ENCODE measurements around the gene PHAF1.

Gene PHAF1

DNA sequence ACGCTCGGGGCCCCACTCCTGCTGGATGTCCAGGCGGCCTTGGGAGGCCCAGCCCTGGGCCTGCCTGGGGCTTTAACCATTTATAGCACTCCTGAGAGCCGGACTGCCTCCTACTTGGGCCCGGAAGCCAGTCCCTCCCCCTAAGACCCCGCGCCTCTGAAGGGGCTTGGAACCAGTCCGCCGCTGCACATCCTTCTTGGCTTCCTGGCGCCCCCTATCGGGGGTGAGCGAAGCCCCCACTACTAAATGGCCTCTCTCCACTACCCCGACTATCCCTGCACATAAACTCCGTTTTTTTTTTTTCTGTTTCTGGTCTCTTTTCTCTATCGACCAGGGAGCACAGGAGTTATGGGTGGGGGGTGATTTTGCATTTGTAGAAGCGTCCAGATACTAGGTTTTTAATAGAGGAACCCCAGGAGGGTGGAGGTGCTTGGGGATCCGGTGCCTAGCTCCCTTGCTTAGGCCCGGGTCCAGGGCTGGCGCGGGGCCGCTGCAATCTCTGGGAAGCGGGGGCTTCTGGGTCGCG lies 60.0 kb downstream of the PHAF1 start:
- peak; percentile 51 for DNase-seq
- H3K27me3 Mint-ChIP-seq: peaks cover 86% of the 10 kb centered on the region
- H3K4me3 Mint-ChIP-seq: peak overlapping the region; percentile 66
- no peaks in the 10 kb centered on the region for H3K36me3 Mint-ChIP-seq (ENCODE audit: low read depth)
- H3K9me3 Mint-ChIP-seq: no peaks in the 10 kb centered on the region
- H3K4me1 Mint-ChIP-seq (ENCODE audit: low read depth): peaks cover 35% of the 10 kb centered on the region
- H3K27ac Mint-ChIP-seq: peak overlapping the region; percentile 48

DNA sequence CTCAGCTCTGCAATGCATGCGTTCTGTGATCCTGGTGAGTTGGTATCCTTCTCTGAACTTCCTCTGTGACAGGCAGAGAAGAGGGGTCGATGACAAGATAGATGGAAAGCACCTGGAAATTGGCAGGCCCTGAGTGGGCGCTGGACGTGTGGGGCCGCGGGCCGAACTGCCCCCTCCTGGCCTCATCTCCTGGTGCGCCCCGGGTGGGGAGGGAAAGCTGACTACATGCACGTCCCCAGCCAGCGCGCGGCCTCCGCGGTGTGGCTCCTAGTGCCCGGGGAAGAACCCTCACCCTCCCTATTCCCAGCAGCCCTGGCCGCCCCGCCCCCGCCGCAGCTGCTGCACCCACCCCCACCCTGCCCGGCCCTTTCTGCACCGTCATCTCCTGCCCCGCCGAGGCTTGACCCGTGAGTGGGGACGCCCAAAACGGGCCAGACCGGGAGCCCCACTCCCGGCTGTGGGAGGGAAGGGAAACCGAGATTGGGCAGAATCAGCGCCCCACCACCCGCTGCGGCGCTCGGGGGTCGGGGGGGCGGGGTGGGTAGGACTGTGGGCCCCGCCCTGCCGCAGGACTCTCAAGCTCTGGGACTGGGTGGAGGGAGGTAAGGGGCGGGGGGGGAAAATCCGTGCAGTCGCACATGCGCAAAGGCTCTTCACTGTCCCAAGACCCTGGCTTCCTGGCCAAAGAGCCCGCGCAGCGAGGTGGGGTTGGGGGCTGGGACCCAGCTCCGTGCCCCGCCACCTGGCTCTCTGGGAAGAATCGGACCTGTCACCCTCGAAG lies 60.6 kb downstream of the PHAF1 start, which contains the start of gene NOL3:
TSS of gene NOL3 (plus strand) at position 371 of the 781 bp plus-strand sequence.
- Mint-ChIP-seq H3K36me3 (ENCODE audit: low read depth) (no peaks in the 10 kb centered on the region), H3K27ac (peak within 1 kb of the TSS; percentile 48), H3K4me3 (peak within 1 kb of the TSS; percentile 66), H3K27me3 (peaks cover 84% of the 10 kb centered on the region), H3K9me3 (no peaks in the 10 kb centered on the region), H3K4me1 (ENCODE audit: low read depth) (peaks cover 31% of the 10 kb centered on the region)
- peak; percentile 59 for DNase-seq

DNA sequence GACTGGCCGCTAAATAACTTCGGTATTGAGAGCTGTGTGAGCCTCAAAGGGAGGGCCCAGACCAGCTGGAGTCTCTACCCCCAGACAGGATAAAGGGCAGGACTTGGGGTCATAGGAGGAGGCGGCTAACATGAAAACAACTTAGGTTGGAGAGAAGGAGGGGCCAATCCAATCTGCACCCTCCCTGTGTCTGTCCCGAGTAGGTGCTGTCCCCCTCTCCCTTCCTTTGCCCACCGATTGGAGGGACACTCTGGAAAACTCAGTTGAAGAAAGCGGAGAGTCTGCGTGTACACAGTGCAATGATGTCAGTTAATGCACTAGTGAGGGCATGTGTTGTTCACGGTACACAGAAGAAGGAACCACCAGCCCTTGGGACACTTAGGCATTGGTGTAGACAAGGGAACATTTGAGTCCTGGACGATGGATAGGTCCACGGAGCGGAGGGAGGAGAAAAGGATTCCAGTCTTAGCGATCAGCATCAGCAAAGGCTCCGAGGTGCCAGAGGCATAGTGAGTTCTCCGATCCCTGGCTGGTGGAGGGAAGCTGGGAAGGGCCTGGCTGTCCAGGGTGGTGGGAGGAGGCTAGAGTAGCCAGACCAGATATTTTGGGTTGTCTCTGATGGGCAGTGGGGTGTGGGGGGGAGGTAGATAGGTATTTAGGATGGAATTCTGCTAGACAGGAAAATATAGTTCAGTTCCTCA lies 61.4 kb downstream of the PHAF1 start:
- Mint-ChIP-seq H3K4me1 (ENCODE audit: low read depth) (peaks cover 29% of the 10 kb centered on the region), H3K27ac (no peak overlapping the region), H3K9me3 (no peaks in the 10 kb centered on the region), H3K36me3 (ENCODE audit: low read depth) (no peaks in the 10 kb centered on the region), H3K4me3 (peak overlapping the region; percentile 46), H3K27me3 (peaks cover 86% of the 10 kb centered on the region)
- no peak for DNase-seq

DNA sequence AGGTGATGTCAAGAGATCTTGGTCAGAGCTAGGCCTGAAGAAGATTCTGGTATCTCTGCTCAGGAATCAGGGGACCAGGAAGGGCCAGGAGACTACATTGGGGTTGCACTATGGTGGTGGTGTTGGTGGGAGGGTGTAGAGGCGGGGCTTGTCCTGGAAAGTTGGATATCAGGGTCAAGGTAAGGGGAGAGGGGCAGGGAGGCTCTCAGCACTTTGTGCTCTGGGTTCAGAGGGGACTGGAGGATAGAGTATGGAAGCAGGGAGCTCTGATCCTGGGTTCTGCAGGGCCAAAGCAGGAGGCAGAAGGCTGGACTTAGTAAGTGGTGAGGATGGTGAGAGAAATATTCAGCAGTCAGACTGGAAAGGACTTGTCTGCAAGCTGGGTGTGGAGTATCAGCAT lies 63.6 kb downstream of the PHAF1 start:
- Mint-ChIP-seq H3K27me3 (peaks cover 82% of the 10 kb centered on the region), H3K36me3 (ENCODE audit: low read depth) (no peaks in the 10 kb centered on the region), H3K4me3 (peak overlapping the region; percentile 68), H3K9me3 (no peaks in the 10 kb centered on the region), H3K27ac (no peak overlapping the region), H3K4me1 (ENCODE audit: low read depth) (peaks cover 33% of the 10 kb centered on the region)
- DNase-seq: no peak

DNA sequence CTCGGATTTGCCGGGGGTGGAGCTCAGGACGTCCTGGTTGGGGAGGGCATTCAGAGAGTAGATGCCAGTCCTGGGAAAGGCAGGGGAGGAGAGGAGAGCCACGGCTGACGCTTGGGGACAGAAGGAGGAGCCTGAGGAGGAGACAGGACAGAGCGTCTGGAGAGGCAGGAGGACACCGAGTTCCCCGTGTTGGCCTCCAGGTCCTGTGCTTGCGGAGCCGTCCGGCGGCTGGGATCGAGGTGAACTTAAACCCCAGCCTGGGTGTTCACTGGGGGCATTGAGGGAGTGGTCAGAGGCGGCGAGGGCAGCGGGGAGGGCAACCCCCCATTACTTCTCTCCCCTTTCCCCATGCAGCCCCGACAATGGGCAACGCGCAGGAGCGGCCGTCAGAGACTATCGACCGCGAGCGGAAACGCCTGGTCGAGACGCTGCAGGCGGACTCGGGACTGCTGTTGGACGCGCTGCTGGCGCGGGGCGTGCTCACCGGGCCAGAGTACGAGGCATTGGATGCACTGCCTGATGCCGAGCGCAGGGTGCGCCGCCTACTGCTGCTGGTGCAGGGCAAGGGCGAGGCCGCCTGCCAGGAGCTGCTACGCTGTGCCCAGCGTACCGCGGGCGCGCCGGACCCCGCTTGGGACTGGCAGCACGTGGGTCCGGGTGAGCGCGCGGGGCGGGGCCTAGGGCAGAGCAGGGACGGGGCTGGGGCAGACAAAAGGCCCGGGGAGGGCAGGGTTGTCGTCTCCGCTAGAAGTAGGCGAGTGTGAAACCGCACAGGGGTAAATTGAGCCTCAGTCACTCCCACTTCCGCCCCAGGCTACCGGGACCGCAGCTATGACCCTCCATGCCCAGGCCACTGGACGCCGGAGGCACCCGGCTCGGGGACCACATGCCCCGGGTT lies 64.3 kb downstream of the PHAF1 start:
- Mint-ChIP-seq H3K27ac (no peak overlapping the region), H3K36me3 (ENCODE audit: low read depth) (no peaks in the 10 kb centered on the region), H3K4me1 (ENCODE audit: low read depth) (peaks cover 39% of the 10 kb centered on the region), H3K9me3 (no peaks in the 10 kb centered on the region), H3K27me3 (peaks cover 81% of the 10 kb centered on the region), H3K4me3 (peak overlapping the region; percentile 68)
- peak; percentile 76 for DNase-seq

DNA sequence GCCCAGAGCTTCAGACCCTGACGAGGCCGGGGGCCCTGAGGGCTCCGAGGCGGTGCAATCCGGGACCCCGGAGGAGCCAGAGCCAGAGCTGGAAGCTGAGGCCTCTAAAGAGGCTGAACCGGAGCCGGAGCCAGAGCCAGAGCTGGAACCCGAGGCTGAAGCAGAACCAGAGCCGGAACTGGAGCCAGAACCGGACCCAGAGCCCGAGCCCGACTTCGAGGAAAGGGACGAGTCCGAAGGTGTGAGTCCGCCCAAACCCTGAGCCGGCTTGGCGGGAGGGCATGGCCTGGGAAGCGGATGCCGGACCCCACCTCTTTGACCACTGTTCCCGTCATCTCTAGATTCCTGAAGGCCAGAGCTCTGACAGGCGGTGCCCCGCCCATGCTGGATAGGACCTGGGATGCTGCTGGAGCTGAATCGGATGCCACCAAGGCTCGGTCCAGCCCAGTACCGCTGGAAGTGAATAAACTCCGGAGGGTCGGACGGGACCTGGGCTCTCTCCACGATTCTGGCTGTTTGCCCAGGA lies 65.0 kb downstream of the PHAF1 start:
- Mint-ChIP-seq H3K36me3 (ENCODE audit: low read depth) (no peaks in the 10 kb centered on the region), H3K27me3 (peaks cover 78% of the 10 kb centered on the region)

DNA sequence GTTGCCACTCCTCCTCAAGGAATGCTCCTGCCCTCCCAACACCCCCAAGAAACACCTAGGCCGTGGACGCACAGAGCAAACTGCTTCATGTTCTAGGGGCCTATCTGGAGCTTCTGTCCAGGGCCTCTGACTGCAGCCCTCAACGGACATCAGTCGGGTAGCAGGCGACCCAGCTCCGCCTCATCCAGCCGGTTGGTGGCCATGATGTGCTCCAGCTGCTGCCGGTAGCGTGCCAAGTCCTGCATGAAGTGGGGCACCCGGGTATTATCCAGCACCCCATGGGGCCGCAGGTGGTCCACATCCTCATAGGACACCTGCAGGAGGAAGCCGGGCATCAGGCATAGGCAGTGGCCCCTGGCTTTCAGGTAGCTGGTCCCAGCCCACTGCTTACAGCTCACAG lies 66.9 kb downstream of the PHAF1 start:
- Mint-ChIP-seq H3K27ac (no peak overlapping the region), H3K4me3 (no peak overlapping the region)

More for the DNA sequence above, 65.0 kb downstream of the PHAF1 start:
- H3K4me1 Mint-ChIP-seq (ENCODE audit: low read depth): peaks cover 37% of the 10 kb centered on the region
- no peaks in the 10 kb centered on the region for H3K9me3 Mint-ChIP-seq
- H3K27ac Mint-ChIP-seq: no peak overlapping the region
- H3K4me3 Mint-ChIP-seq: no peak overlapping the region
- DNase-seq: no peak

DNA sequence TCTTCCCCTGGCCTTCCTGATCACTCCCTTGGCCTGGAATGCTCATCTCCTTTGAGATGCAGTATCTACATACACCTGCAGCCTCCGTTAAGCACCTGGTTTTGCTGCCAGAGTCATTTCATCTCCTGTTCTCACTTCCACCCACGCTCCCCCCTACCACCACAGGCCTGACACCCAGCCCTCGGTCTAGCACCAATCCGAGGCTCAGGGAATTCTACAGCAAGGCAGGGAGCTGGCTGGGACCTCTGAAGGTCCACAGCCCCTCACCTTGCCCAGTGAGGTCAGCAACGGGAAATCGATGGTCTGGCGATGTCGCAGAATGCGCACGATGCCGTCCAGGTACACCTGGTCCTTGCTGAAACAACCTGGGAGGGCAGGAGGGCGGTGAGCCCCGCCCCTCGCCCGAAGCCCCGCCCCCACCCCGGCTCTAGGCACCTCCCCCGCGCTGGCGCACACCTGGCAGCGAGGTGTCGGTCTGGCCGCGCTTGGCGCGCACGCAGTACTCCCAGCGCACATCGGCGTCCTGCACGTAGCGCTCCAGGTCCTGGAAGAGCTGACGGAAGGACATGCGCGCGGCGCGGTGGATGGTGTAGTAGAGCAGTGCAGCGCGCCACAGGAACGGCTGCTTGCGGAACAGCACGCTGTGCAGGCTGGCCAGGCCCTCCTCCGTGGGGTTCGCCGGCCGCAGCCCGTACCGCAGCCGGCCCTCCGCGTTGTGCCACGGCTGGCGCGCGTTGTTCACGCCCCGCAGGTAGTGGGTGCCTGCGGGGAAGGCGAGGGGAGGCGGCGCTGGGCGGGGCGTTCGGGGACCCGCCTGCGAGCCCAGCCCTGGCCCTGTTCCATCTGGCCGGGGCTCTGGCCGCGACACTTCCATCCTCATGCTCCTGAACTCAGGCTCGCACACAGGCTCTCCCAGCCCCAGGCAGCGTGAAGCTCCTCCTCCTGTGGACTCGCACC lies 68.3 kb downstream of the PHAF1 start:
- Mint-ChIP-seq H3K4me1 (ENCODE audit: low read depth) (peaks cover 27% of the 10 kb centered on the region), H3K27ac (no peak overlapping the region), H3K36me3 (ENCODE audit: low read depth) (no peaks in the 10 kb centered on the region), H3K4me3 (peak overlapping the region; percentile 37), H3K9me3 (no peaks in the 10 kb centered on the region), H3K27me3 (peaks cover 52% of the 10 kb centered on the region)
- peak; percentile 66 for DNase-seq

More for the DNA sequence above, 66.9 kb downstream of the PHAF1 start:
- Mint-ChIP-seq H3K4me1 (ENCODE audit: low read depth) (peaks cover 28% of the 10 kb centered on the region), H3K9me3 (no peaks in the 10 kb centered on the region), H3K27me3 (peaks cover 63% of the 10 kb centered on the region), H3K36me3 (ENCODE audit: low read depth) (no peaks in the 10 kb centered on the region)
- no peak for DNase-seq

DNA sequence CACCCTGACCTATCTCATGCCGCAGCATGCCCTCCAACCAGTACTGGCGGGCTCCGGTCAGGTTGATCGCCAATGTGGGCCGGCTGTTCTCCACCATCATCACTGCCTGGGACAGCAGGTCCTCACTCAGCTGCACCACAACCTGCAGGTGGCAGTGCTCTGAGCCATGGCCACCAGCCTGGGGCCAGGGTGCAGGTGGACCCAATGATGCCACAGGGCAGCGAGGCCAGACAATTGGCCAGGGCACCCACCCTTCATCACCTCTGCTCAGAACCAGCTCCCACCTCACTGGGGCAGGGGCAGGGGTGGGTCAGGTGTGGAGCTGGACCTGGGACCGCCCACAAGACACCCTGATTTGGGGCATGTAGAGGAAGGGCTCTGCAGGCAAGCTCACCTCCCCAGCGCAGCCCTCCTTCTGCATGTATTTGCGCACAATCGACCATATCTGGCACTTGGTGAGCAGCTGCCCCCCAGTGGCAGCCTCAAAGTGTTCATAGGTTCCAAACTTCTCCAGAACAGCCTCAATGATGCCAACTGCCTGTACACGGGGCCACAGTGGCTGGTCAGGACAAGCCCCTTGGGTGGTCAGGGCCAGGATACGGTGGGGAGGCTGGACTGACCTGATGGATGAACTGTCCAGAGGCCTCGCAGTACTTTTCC lies 69.8 kb downstream of the PHAF1 start:
- H3K4me3 Mint-ChIP-seq: no peak overlapping the region
- DNase-seq: no peak
- no peaks in the 10 kb centered on the region for H3K9me3 Mint-ChIP-seq
- no peaks in the 10 kb centered on the region for H3K36me3 Mint-ChIP-seq (ENCODE audit: low read depth)
- H3K27me3 Mint-ChIP-seq: peaks cover 41% of the 10 kb centered on the region
- H3K4me1 Mint-ChIP-seq (ENCODE audit: low read depth): peaks cover 16% of the 10 kb centered on the region
- no peak overlapping the region for H3K27ac Mint-ChIP-seq

DNA sequence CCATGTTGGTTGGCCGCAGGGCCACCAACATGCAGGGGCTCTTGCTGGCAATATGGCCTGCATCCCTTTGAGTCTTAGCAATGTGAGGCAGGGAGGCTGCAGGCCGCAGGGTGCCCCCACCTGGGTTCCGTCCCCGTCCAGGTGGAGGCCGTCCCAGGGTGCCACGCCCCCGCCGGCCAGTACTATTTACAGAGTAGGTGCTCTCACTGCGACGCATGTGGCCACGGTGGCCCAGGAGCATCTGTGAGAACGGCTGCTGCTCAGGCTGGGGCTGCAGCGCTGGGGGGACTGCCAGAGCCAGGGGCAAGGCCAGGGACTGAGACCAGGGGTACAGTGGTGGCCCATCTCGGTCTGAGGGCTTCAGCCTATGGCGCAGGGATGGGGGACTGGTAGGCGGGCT lies 70.4 kb downstream of the PHAF1 start:
- Mint-ChIP-seq H3K4me1 (ENCODE audit: low read depth) (peaks cover 22% of the 10 kb centered on the region), H3K9me3 (no peaks in the 10 kb centered on the region), H3K4me3 (no peak overlapping the region), H3K27ac (no peak overlapping the region), H3K27me3 (peaks cover 45% of the 10 kb centered on the region), H3K36me3 (ENCODE audit: low read depth) (no peaks in the 10 kb centered on the region)
- no peak for DNase-seq

DNA sequence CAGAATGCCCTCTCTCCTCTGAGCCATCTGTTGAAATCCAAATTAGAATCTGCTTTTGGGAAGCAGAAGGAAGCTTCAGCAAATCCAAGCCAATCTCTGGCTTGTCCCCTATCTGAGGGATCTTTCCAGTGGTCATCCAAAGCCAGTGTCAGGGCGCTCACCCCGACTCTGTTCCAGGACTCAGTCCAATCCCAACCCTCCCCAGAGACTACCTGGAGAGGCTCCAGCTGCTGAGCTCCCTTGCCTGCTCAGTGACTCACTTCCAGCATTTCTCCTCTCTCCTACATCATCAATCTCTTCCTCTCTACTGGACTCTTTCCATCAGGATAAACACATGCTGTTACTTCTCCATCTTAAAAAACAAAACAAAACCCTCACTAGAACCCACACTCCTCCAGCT lies 71.6 kb downstream of the PHAF1 start:
- H3K27me3 Mint-ChIP-seq: peaks cover 38% of the 10 kb centered on the region
- peaks cover 28% of the 10 kb centered on the region for H3K4me1 Mint-ChIP-seq (ENCODE audit: low read depth)
- no peak overlapping the region for H3K4me3 Mint-ChIP-seq

DNA sequence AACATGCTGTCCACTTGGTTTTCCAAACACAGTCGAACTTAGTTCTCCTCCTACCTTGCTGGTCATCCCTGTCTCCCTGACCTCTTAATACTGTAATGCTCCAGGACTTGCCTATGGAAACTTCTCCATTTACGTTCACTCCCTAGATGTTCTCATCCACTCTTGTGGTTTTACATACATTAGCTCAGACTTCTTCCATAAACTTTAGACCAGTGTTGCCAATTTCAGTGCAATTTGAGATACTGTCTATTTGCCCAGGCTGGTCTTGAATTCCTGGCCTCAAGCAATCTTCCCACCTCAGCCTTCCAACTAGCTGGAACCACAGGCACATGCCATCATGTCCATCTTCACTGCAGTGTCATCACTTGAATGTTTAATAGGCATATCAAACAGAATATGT lies 72.5 kb downstream of the PHAF1 start:
- Mint-ChIP-seq H3K9me3 (no peaks in the 10 kb centered on the region), H3K4me1 (ENCODE audit: low read depth) (peaks cover 28% of the 10 kb centered on the region), H3K27me3 (peaks cover 38% of the 10 kb centered on the region), H3K36me3 (ENCODE audit: low read depth) (no peaks in the 10 kb centered on the region), H3K27ac (no peak overlapping the region), H3K4me3 (no peak overlapping the region)
- DNase-seq: no peak

More for the DNA sequence above, 71.6 kb downstream of the PHAF1 start:
- H3K36me3 Mint-ChIP-seq (ENCODE audit: low read depth): no peaks in the 10 kb centered on the region
- H3K27ac Mint-ChIP-seq: no peak overlapping the region
- DNase-seq: no peak
- H3K9me3 Mint-ChIP-seq: no peaks in the 10 kb centered on the region

DNA sequence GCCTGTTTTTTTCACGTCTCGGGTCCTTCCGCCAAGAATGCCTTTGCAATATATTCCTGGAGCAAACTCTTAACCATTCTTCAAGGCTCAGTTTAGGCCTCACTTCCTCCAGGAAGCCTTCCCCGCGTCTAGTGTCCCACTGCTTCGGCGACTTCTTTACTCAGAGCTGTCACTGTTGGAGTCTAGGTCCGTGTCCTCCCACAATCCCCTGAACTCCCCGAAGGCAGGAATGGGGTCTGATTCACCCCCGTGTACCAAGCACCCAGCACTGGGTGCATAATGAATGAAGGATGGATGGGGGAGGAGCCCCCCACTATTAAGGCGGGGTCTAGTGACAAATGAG lies 73.5 kb downstream of the PHAF1 start:
- Mint-ChIP-seq H3K27ac (no peak overlapping the region), H3K36me3 (ENCODE audit: low read depth) (no peaks in the 10 kb centered on the region), H3K4me1 (ENCODE audit: low read depth) (peaks cover 20% of the 10 kb centered on the region), H3K4me3 (no peak overlapping the region), H3K27me3 (peaks cover 29% of the 10 kb centered on the region), H3K9me3 (no peaks in the 10 kb centered on the region)
- no peak for DNase-seq

Measured in activated T-cell treated with anti-CD3 and anti-CD28 coated beads, Interleukin-2, amount 50 U/mL, for 24 hours (primary cell).